AG09319 (cell line): Measurements from ENCODE around the gene MCM9.

Source experiments
- DNase-seq: peaks from one replicate; pipeline ENCODE4 v3.0.0-alpha.2; 2010; ENCODE audit warnings: low read depth; ENCODE audit errors: extremely low read depth
- CTCF ChIP-seq: IDR thresholded peaks from 2 replicates; pipeline ENCODE4 v1.5.1; 2011; ENCODE audit warnings: low read depth, mild to moderate bottlenecking, inconsistent platforms, low read length, moderate library complexity

The MCM9 gene

DNA sequence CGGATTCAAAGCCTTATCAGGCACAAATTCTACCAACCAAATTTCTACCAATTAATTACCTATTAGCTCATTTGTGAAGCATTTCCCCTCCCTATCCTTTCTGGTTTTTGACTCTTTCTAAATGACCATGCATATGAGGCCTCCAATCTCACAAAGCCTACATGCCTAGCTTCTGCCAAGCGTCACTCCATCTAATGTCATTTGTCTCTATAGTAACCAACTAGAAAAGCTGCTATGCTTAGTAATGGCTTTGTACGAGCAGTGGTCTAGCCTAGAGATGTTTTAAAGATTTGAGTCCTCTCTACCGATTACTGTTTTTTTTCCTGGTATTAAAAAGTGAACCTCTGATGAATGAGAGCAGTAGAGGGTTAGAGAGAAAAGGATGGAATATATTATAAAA is 45.8 kb downstream of the MCM9 start:
- no peak for DNase-seq
- no peak for TF ChIP-seq CTCF

DNA sequence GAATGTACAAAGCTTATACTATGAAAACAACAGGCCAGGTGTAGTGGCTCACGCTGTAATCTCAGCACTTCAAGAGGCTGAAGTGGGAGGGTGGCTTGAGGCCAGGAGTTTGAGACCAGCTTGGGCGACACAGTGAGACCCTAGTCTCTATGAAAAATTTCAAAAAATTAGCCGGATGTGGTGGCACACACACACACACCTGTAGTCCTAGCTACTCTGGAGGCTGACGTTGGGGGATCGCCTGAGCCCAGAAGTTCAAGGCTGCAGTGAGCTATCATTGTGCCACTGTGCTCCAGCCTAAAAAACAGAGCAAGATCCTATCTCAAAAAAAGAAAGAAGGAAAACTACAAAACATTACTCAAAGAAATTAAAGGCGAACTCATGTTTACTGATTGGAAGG is 48.3 kb downstream of the MCM9 start:
- DNase-seq: no peak
- TF ChIP-seq CTCF: no peak

- no peak for DNase-seq
- no peak for TF ChIP-seq CTCF
These were observed 52.5 kb downstream of the MCM9 start for GRCh38 chr6:118882314-118882905.

DNA sequence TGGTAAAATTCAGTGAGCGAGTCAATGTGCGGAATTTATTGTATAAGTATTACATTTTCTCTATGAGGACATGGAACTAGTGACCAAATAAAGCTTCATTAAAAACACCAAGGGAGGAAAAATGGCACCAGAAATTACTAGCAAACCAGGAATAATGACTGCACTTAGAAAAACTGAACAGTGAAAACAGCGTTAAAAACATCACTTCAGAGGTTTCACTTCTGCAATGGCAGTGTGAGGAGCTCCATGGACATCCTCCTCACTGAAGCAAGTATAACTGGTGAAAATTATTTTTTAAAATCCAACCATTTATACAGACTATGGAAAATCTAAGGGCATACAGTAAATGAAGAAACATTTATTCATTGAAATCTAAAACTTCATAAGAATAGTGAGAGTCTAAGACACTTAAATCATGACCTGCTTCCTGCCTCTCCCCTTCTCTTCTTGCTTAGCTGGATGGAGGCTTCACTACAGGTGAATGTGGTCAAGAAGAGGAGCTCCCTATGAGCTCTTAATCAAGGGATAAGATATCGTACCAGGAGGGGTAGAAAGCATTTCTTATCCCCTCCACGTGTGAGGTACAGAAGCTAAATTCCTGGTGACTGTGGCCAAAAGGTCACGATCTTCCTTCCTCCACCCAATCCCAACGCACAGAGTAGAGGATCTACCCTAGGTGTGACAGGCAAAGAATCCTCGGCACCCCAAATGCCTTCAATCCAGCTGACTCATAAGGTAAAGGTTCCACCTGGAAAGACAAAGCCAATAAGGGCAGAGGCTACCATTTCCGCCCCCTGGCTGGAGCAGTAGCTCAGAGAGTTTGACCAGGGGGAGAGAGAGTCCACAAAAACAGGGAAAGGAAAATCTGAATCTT is 53.3 kb downstream of the MCM9 start:
- no peak for DNase-seq
- no peak for TF ChIP-seq CTCF

DNA sequence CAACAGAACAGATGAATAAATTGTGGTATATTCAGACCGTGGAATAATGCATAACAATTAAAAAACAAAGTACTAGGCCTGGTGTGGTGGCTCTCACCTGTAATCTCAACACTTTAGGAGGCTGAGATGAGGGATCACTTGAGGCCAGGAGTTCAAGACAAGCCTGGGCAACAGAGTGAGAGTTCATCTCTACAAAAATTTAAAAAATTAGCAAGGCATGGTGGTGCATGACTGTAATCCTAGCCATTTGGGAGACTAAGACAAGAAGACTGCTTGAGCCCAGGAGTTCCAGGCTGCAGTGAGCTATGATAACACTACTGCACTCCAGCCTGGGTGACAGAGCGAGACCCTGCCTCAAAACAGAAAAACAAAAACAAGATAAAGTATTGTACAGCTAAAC is 57.2 kb downstream of the MCM9 start:
- TF ChIP-seq CTCF: no peak
- DNase-seq: no peak

DNA sequence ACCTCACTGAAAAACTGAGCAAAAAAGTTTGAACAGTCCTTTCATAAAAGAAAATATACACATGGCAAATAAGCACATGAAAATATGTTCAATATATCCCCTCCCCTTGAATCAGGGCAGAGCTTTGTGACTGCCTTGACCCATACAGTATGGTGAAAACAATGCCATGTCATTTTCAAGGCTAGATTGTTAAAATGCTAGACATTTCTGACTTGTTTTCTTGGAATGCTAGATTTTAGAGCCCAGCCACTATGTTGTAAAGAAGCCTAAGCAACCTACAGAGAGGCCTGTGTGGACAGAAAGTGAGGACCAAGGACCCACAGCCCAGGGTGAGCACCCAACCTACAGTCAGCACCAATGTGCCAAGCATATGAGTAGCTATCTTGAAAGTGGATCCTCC is 58.1 kb downstream of the MCM9 start:
- no peak for TF ChIP-seq CTCF
- DNase-seq: no peak

DNA sequence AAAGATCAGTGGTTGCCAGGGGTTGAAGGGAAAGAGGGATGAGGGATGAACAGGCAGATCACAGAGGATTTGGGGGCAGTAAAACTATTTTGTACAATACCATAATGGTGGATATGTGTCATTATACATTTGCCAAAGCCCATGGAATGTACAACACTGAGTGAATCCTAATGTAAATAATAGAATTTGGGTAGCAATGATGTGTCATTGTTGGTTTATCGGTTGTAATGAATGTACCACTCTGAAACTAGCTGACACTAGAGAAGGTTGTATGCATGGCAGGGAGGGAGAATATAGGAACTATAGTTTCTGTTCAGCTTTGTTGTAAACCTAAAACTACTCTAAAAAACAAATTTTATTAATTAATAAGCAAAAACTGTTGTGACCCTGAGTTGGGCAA is 58.8 kb downstream of the MCM9 start:
- TF ChIP-seq CTCF: no peak
- DNase-seq: no peak
